GM12878 (cell line): ENCODE results near the gene MCOLN3. TPM values are rescaled to one million over a fixed set of nuclear protein-coding genes. Genes with fewer than 3 reads are reported as not detected.

Experiments
- ATAC-seq: fragments of 200-7000 bp; cut with Tn5 transposase; 3 replicates; pipeline ENCODE4 v1.9.1; 2020; ENCODE audit warnings: mild to moderate bottlenecking, moderate library complexity
- Bru-seq: library from RNA; stranded (reverse); fragments of 400-500 nt; gene quantifications from one replicate; lab custom pipeline; 2021; lab: Mats Ljungman, UMichigan
- BruChase-seq, 2 experiments: library from RNA; stranded (reverse); fragments of 400-500 nt; gene quantifications; one replicate each; lab custom pipeline; 2021; lab: Mats Ljungman, UMichigan
- BruUV-seq: library from RNA; stranded (reverse); fragments of 400-500 nt; replicated peaks from 2 replicates; lab custom pipeline; 2021; lab: Mats Ljungman, UMichigan
- CTCF ChIA-PET: fragments of 300-600 bp; sonication (Branson Sonifier 250); formaldehyde crosslinking; extraction: SDS; loops from one replicate; lab custom pipeline; 2021; ENCODE audit warnings: inconsistent platforms; lab: Yijun Ruan, JAX
- POLR2A ChIA-PET: fragments of 350-600 bp; formaldehyde crosslinking; extraction: SDS; loops from one replicate; lab custom pipeline; 2021; ENCODE audit warnings: inconsistent platforms; lab: Charles Lee
- RAD21 ChIA-PET: fragments of 300-600 bp; sonication (Branson Sonifier 250); formaldehyde crosslinking; loops from one replicate; lab custom pipeline; 2023; ENCODE audit warnings: antibody characterized with exemption; ENCODE audit not compliant: unreplicated experiment; lab: Charles Lee
- SMC1A ChIA-PET: fragments of 300-600 bp; sonication (Branson Sonifier 250); formaldehyde crosslinking; loops from one replicate; lab custom pipeline; 2023; ENCODE audit not compliant: unreplicated experiment, uncharacterized antibody; lab: Charles Lee
- DNase-seq: peaks from one replicate; pipeline ENCODE4 v3.0.0-alpha.2; 2011; ENCODE audit warnings: low read depth, low spot score
- FAIRE-seq: peaks from 3 replicates; lab custom pipeline; 2011; peaks lifted over from hg19 to GRCh38; lab: Jason Lieb, UNC
- H2AFZ ChIP-seq: 2 replicates; pipeline ENCODE4 v1.6.0; 2011; ENCODE audit warnings: low read depth, low read length, control low read depth; ENCODE audit not compliant: control insufficient read depth
- H3K27ac ChIP-seq: 2 replicates; pipeline ENCODE4 v1.5.1; 2011; ENCODE audit warnings: control low read depth; ENCODE audit not compliant: control insufficient read depth, insufficient read depth
- H3K27me3 ChIP-seq, 2 experiments: replicated peaks in 1 of 2; 2 replicates each; pipeline versions ENCODE4 v1.6.0 to v1.6.1; 2011; ENCODE audit warnings: low read length in 1 of 2; ENCODE audit not compliant: control insufficient read depth in 2 of 2, insufficient read depth in 2 of 2
- H3K36me3 ChIP-seq, 2 experiments: 2 replicates each; pipeline ENCODE4 v1.5.1; 2011; ENCODE audit warnings: low read length in 1 of 2; ENCODE audit not compliant: control insufficient read depth in 2 of 2, insufficient read depth in 2 of 2
- H3K4me1 ChIP-seq: 2 replicates; pipeline ENCODE4 v1.6.1; 2011; ENCODE audit warnings: mild to moderate bottlenecking, low read length, moderate library complexity, mixed read lengths; ENCODE audit not compliant: control insufficient read depth, insufficient read depth
- H3K4me2 ChIP-seq: 2 replicates; pipeline ENCODE4 v1.6.0; 2011; ENCODE audit warnings: control low read depth; ENCODE audit not compliant: control insufficient read depth, insufficient read depth
- H3K4me3 ChIP-seq: fragments of 200-600 bp; sonication (generic); 2 replicates; pipeline ENCODE4 v1.5.1; 2016
- H3K79me2 ChIP-seq: 2 replicates; pipeline ENCODE4 v1.6.0; 2011; ENCODE audit warnings: low read length; ENCODE audit not compliant: control insufficient read depth, insufficient read depth
- H3K9ac ChIP-seq: 2 replicates; pipeline ENCODE4 v1.8.0; 2011; ENCODE audit warnings: low read length, control low read depth, mixed read lengths; ENCODE audit not compliant: control insufficient read depth, insufficient read depth
- H3K9me3 ChIP-seq: replicated peaks from 3 replicates; pipeline ENCODE4 v1.5.1; 2011; ENCODE audit warnings: mild to moderate bottlenecking, low read length; ENCODE audit not compliant: control insufficient read depth, insufficient read depth
- H4K20me1 ChIP-seq: 2 replicates; pipeline ENCODE4 v1.6.0; 2011; ENCODE audit not compliant: control insufficient read depth, insufficient read depth
- ASH2L ChIP-seq: fragments of 300-600, 200-600 bp; sonication (generic); IDR thresholded peaks from 2 replicates; pipeline ENCODE4 v1.6.1; 2017; ENCODE audit warnings: low read depth, mild to moderate bottlenecking, borderline replicate concordance
- CHD2 ChIP-seq: IDR thresholded peaks from 2 replicates; pipeline ENCODE4 v1.6.1; 2011; ENCODE audit warnings: low read depth, low read length, improper control_type of control experiment, borderline replicate concordance
- CREB1 ChIP-seq: IDR thresholded peaks from 2 replicates; pipeline ENCODE4 v1.6.1; 2012; ENCODE audit warnings: low read depth, mild to moderate bottlenecking, inconsistent platforms
- EZH2 ChIP-seq: IDR thresholded peaks from 2 replicates; pipeline ENCODE4 v1.6.1; 2012; ENCODE audit warnings: low read depth, mild to moderate bottlenecking, control low read depth, inconsistent platforms, low read length, borderline replicate concordance; ENCODE audit not compliant: control insufficient read depth
- GABPA ChIP-seq: IDR thresholded peaks from 2 replicates; pipeline ENCODE4 v1.6.1; 2014; ENCODE audit warnings: antibody characterized with exemption, low read depth, mild to moderate bottlenecking, inconsistent platforms
- LARP7 ChIP-seq: fragments of 450-650 bp; IDR thresholded peaks from 2 replicates; pipeline ENCODE4 v1.6.1; 2017; ENCODE audit warnings: mild to moderate bottlenecking
- MEF2B ChIP-seq: fragments of 450-650 bp; IDR thresholded peaks from 2 replicates; pipeline ENCODE4 v1.6.1; 2018; ENCODE audit warnings: mild to moderate bottlenecking, moderate library complexity; ENCODE audit not compliant: partially characterized antibody, poor library complexity, severe bottlenecking
- NR2F1 ChIP-seq: fragments of 450-650 bp; conservative IDR thresholded peaks from 2 replicates; pipeline ENCODE4 v1.6.1; 2017; ENCODE audit warnings: mild to moderate bottlenecking
- POLR2AphosphoS5 ChIP-seq: IDR thresholded peaks from 2 replicates; pipeline ENCODE4 v1.6.1; 2011; ENCODE audit warnings: mild to moderate bottlenecking, low read length, inconsistent platforms
- REST ChIP-seq: IDR thresholded peaks from 2 replicates; pipeline ENCODE4 v1.6.1; 2012; ENCODE audit warnings: mild to moderate bottlenecking, low read depth, low read length
- SKIL ChIP-seq: fragments of 450-650 bp; IDR thresholded peaks from 2 replicates; pipeline ENCODE4 v1.6.1; 2017; ENCODE audit warnings: mild to moderate bottlenecking, low read depth, inconsistent platforms; ENCODE audit not compliant: poor library complexity, severe bottlenecking
- TCF12 ChIP-seq: IDR thresholded peaks from 2 replicates; pipeline ENCODE4 v1.6.1; 2011; ENCODE audit warnings: low read depth, mild to moderate bottlenecking, low read length
- WRNIP1 ChIP-seq: IDR thresholded peaks from 2 replicates; pipeline ENCODE4 v1.6.1; 2011; ENCODE audit warnings: low read depth, low read length, improper control_type of control experiment, borderline replicate concordance
- WGBS: methylation state at CpG from one replicate; pipeline ENCODE4 v1.1.6; 2016; ENCODE audit warnings: low lambda C conversion rate; ENCODE audit not compliant: insufficient replicate concordance, insufficient coverage; ENCODE audit errors: missing lambda C conversion rate; 5-methylcytosine and 5-hydroxymethylcytosine counted together
- in situ Hi-C: fragments of 300-500 bp; cut with MboI; formaldehyde crosslinking; loops from 9 replicates; pipeline ENCODE4 v1.14.3; 2018; ENCODE audit warnings: mixed read lengths
- intact Hi-C: fragments of 100-400 bp; cut with micrococcal nuclease; formaldehyde crosslinking; loops from one replicate; pipeline ENCODE4 v1.14.2; 2022; ENCODE audit not compliant: unreplicated experiment
- long read RNA-seq, 2 experiments: library from polyadenylated mRNA; unstranded; transcript quantifications; one replicate each; pipeline ENCODE4 v2.0.0, GENCODE V29; 2019 to 2020
- polyA minus RNA-seq, 3 experiments: library from RNA; depleted of rRNA, polyadenylated mRNA; stranded (reverse); fragments of >200 nt; gene quantifications; 2 replicates each; pipeline ENCODE4 v1.2.3, GENCODE V29; 2011
- polyA plus RNA-seq, 11 experiments: library from polyadenylated mRNA; depleted of rRNA in 4 of 11; unstranded in 6 of 11; stranded (reverse) in 5 of 11; fragments of >200 nt; fragmentation: Nextera tagmentation in 4 of 11; fragmentation: Illumina TruSeq in 1 of 11; extraction: Ambion mirVana in 4 of 11; extraction: Trizol in 1 of 11; gene quantifications; 1 replicate in 1 of 11; 2 replicates in 10 of 11; pipeline versions ENCODE4 v1.2.1 to v1.2.3, GENCODE V29; 2011 to 2016; ENCODE audit warnings: inconsistent platforms in 2 of 11, missing spikeins in 2 of 11, low read depth in 1 of 11
- total RNA-seq, 4 experiments: library from RNA; depleted of rRNA in 3 of 4; stranded (reverse); fragments of >200 nt in 3 of 4; fragmentation: Illumina TruSeq in 1 of 4; extraction: Trizol in 1 of 4; gene quantifications; 2 replicates each; pipeline versions ENCODE4 v1.2.1 to v1.2.3, GENCODE V29; 2013 to 2021

MCOLN3 gene
- total RNA-seq (2013; cell fraction: nucleolus; rRNA removed), result 0.79 and 1.2 TPM in 2 replicates
- total RNA-seq (2014; rRNA removed), result 2.3 and 2.5 TPM in 2 replicates
- 3.6 and 3.7 TPM in 2 replicates for total RNA-seq (2014; rRNA removed; fragmentation: Illumina TruSeq; extraction: Trizol)
- 3.2 and 4.1 TPM in 2 replicates for total RNA-seq (2021)
- polyA plus RNA-seq (2011; ENCODE audit: low read depth), result 1.3 TPM
- polyA plus RNA-seq (2011; rRNA removed), result 0.46 and 0.48 TPM in 2 replicates
- polyA plus RNA-seq (2011; cell fraction: cytosol; rRNA removed), result 0.13 and 0.18 TPM in 2 replicates
- 0.94 and 1.1 TPM in 2 replicates for polyA plus RNA-seq (2011; cell fraction: nucleus; rRNA removed)
- polyA plus RNA-seq (2012), result 2.1 and 2.5 TPM in 2 replicates
- 6.1 and 6.5 TPM in 2 replicates for polyA plus RNA-seq (2014; fragmentation: Illumina TruSeq; extraction: Trizol)
- 1 to 10 TPM; 2.0 to 2.7 TPM for polyA plus RNA-seq (2014; fragmentation: Nextera tagmentation; extraction: Ambion mirVana)
- 6.6 and 7.4 TPM in 2 replicates for polyA plus RNA-seq (2014; rRNA removed)
- 1 to 10 TPM; 4.0 to 4.5 TPM for polyA plus RNA-seq (2016; fragmentation: Nextera tagmentation; extraction: Ambion mirVana)
- 0.22 TPM in 1 of 2 replicates, not detected in the other for polyA minus RNA-seq (2011; rRNA and poly(A)+ RNA removed)
- not detected in 2 replicates for polyA minus RNA-seq (2011; cell fraction: cytosol; rRNA and poly(A)+ RNA removed)
- polyA minus RNA-seq (2011; cell fraction: nucleus; rRNA and poly(A)+ RNA removed), result 0.29 TPM in 1 of 2 replicates, not detected in the other
- Bru-seq, nascent RNA, result percentile 29 among the genes with signal in this experiment
- BruChase-seq, experiment 1, labeled RNA remaining after a 6-hour chase, result percentile 39 among the genes with signal in this experiment
- BruChase-seq, experiment 2, labeled RNA remaining after a 2-hour chase, result percentile 34 among the genes with signal in this experiment
- long read RNA-seq, experiment 1, result 0 reads
- long read RNA-seq, experiment 2, partial matches to known transcripts, result 1 of 4 reads
- long read RNA-seq, experiment 2, other reads (novel, unspliced or antisense), result 3 of 4 reads

GRCh38 chr1:85048296-85049064 is at the start of gene MCOLN3:
TSS of gene MCOLN3 (minus strand) at chr1:85048500. CDS start at chr1:85045360, 3,140 bp downstream.
- POLR2A ChIA-PET, result interaction anchor here (0.7 kb wide), 1 partner anchor 476 kb away, joined by 5 read pairs; no protein-coding TSS in a partner anchor
- BruUV-seq, result no TSS peak
- H3K9me3 ChIP-seq, result no peaks in the 10 kb centered on the region
- H3K4me3 ChIP-seq, result peak within 1 kb of the TSS; percentile 74
- peak within 1 kb of the TSS; percentile 50 for H3K9ac ChIP-seq
- DNase-seq, result no peak
- peaks cover 0 to 2% of the 10 kb centered on the region in 2 experiments; a peak in 2 of 4 replicates for H3K27me3 ChIP-seq
- no peaks in the 10 kb centered on the region for H4K20me1 ChIP-seq
- 3% methylated on average over 31 of the region's 73 CpGs for WGBS
- peaks cover 3% of the 10 kb centered on the region; the same call in 1 of the 2 replicates for H3K4me1 ChIP-seq
- CTCF ChIA-PET, result interaction anchor here (0.9 kb wide), 1 partner anchor 104 kb away, joined by 4 read pairs; no protein-coding TSS in a partner anchor
- SMC1A ChIA-PET, result interaction anchor here (0.9 to 2.2 kb wide), 2 partner anchors 10 to 104 kb away, joined by 3 to 5 read pairs; no protein-coding TSS in a partner anchor
- peak within 1 kb of the TSS; percentile 86 for H3K4me2 ChIP-seq
- no peaks in the 10 kb centered on the region for H3K36me3 ChIP-seq
- intact Hi-C loops, result no loop called here
- ATAC-seq, result peak; percentile 84
- H3K79me2 ChIP-seq, result no peaks in the 10 kb centered on the region
- in situ Hi-C loops, result no loop called here
- FAIRE-seq, result no peak
- peak within 1 kb of the TSS; percentile 69 for H2AFZ ChIP-seq
- H3K27ac ChIP-seq, result no peak within 1 kb of the TSS
- RAD21 ChIA-PET, result interaction anchor here (1.3 kb wide), 1 partner anchor 53 kb away, joined by 3 read pairs; no protein-coding TSS in a partner anchor
- no peak for TF ChIP-seq WRNIP1
- TF ChIP-seq ASH2L, result no peak
- TF ChIP-seq EZH2, result no peak
- no peak for TF ChIP-seq SKIL
- 0 out of 2 replicates have a peak, but pooled peaks have one; percentile 51 for TF ChIP-seq LARP7
- TF ChIP-seq GABPA, result peak; percentile 42; the same call in 1 of the 2 replicates
- 0 out of 2 replicates have a peak, but pooled peaks have one; percentile 8 for TF ChIP-seq REST
- no peak for TF ChIP-seq TCF12
- TF ChIP-seq CHD2, result no peak
- no peak for TF ChIP-seq NR2F1
- no peak for TF ChIP-seq POLR2AphosphoS5
- TF ChIP-seq MEF2B, result no peak
- TF ChIP-seq CREB1, result no peak
